Measurements from ENCODE around the gene C12orf76.

DNA sequence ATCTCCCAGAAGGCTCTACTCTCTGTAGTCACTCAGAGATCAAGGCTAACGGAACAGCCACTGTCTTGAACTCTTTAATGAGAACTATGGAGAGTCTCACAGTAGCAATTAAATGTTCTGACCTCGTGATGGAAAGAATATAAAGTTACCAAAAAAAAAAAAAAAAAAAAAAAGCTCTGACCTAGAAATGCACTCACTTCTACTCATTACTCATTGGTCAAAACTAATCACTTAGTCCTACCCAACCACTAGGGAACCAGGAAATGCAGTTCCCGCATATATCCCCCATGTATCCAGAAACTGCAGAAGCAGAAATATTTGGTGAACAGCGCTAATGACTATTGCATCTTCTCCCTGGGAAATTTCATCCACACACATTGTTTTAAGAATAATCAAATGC is 29.5 kb upstream of the C12orf76 start:
- TF ChIP-seq, protein P1, sequence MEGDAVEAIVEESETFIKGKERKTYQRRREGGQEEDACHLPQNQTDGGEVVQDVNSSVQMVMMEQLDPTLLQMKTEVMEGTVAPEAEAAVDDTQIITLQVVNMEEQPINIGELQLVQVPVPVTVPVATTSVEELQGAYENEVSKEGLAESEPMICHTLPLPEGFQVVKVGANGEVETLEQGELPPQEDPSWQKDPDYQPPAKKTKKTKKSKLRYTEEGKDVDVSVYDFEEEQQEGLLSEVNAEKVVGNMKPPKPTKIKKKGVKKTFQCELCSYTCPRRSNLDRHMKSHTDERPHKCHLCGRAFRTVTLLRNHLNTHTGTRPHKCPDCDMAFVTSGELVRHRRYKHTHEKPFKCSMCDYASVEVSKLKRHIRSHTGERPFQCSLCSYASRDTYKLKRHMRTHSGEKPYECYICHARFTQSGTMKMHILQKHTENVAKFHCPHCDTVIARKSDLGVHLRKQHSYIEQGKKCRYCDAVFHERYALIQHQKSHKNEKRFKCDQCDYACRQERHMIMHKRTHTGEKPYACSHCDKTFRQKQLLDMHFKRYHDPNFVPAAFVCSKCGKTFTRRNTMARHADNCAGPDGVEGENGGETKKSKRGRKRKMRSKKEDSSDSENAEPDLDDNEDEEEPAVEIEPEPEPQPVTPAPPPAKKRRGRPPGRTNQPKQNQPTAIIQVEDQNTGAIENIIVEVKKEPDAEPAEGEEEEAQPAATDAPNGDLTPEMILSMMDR (conservative IDR thresholded peaks at IDR 0.05): no peak
- TF ChIP-seq ZFX (IDR thresholded peaks at IDR 0.05): no peak
